GM23338 (cell line): ENCODE data around the gene DCAF6.

Experiments used
- CREB1 ChIP-seq: fragments of 250-450 bp; sonication (Bioruptor Pico); IDR thresholded peaks from 2 replicates; pipeline ENCODE4 v1.5.0; 2020; ENCODE audit warnings: low read depth, mild to moderate bottlenecking, moderate library complexity
- CTCF ChIP-seq, 2 experiments: fragments of 200-600 bp in 1 of 2; sonication (generic) in 1 of 2; conservative IDR thresholded peaks; 2 replicates each; pipeline versions ENCODE4 v1.5.1 to v1.6.1; 2016 to 2017; ENCODE audit warnings: antibody characterized with exemption in 2 of 2, low read depth in 2 of 2, mild to moderate bottlenecking in 2 of 2, moderate library complexity in 1 of 2
- EZH2 ChIP-seq: fragments of 200-600 bp; sonication (generic); IDR thresholded peaks from one replicate; pipeline ENCODE4 v1.8.0; 2017; ENCODE audit warnings: antibody characterized with exemption, mild to moderate bottlenecking, low read depth; ENCODE audit not compliant: unreplicated experiment
- EZH2phosphoT487 ChIP-seq: fragments of 200-600 bp; sonication (generic); IDR thresholded peaks from one replicate; pipeline ENCODE4 v1.8.1; 2018; ENCODE audit warnings: antibody characterized with exemption; ENCODE audit not compliant: unreplicated experiment
- JUNB ChIP-seq: IDR thresholded peaks from one replicate; pipeline ENCODE4 v1.6.1; 2016; ENCODE audit warnings: antibody characterized with exemption; ENCODE audit not compliant: unreplicated experiment
- STAT1 ChIP-seq: IDR thresholded peaks from one replicate; pipeline ENCODE4 v1.6.1; 2016; ENCODE audit warnings: antibody characterized with exemption; ENCODE audit not compliant: unreplicated experiment
- ZNF331 ChIP-seq: fragments of 250-450 bp; sonication (Bioruptor Pico); IDR thresholded peaks from 2 replicates; pipeline ENCODE4 v1.5.0; 2020; ENCODE audit warnings: low read depth, mild to moderate bottlenecking, moderate library complexity

- TF ChIP-seq CREB1 (CRISPR knock-in tag) = no peak
- TF ChIP-seq CTCF (conservative IDR thresholded peaks at IDR 0.05; ENCODE audit: low read depth in 2 of 2) = no peak
- TF ChIP-seq EZH2phosphoT487 = no peak
- TF ChIP-seq JUNB = no peak
- TF ChIP-seq ZNF331 = no peak
- no peak for TF ChIP-seq EZH2
- no peak for TF ChIP-seq STAT1
Observed at GRCh38 chr1:168116327-168116799, 179.9 kb downstream of the DCAF6 start.
